H1 (cell line): ENCODE data around the gene F10. TPM values are rescaled to one million over a fixed set of nuclear protein-coding genes. Genes with fewer than 3 reads are reported as not detected.

Experiments
- CTCF ChIA-PET: fragments of 300-600 bp; sonication (Branson Sonifier 250); formaldehyde crosslinking; loops from one replicate; lab custom pipeline; 2021; ENCODE audit not compliant: partially characterized antibody; lab: Charles Lee
- POLR2A ChIA-PET: fragments of 300-600 bp; sonication (Branson Sonifier 250); formaldehyde crosslinking; loops from one replicate; lab custom pipeline; 2021; ENCODE audit warnings: inconsistent platforms; ENCODE audit not compliant: partially characterized antibody; lab: Charles Lee
- DNase-seq, 2 experiments: peaks; one replicate each; pipeline versions ENCODE4 v3.0.0 to v3.0.0-alpha.2; 2010 to 2022; ENCODE audit warnings: low spot score in 2 of 2, low read depth in 1 of 2, mixed read lengths in 1 of 2
- FAIRE-seq: peaks from 2 replicates; lab custom pipeline; 2011; peaks lifted over from hg19 to GRCh38; lab: Jason Lieb, UNC
- H2AFZ ChIP-seq: 2 replicates; pipeline ENCODE4 v1.8.1; 2012; ENCODE audit warnings: low read length, inconsistent platforms
- H2AK5ac ChIP-seq: 2 replicates; pipeline ENCODE4 v1.6.1; 2013; ENCODE audit warnings: low read depth, low read length
- H2BK120ac ChIP-seq: replicated peaks from 2 replicates; pipeline ENCODE3; 2013; ENCODE audit warnings: low read depth, low read length, inconsistent platforms
- H2BK12ac ChIP-seq: 2 replicates; pipeline ENCODE4 v1.6.1; 2013; ENCODE audit warnings: low read depth, low read length
- H2BK15ac ChIP-seq: 2 replicates; pipeline ENCODE4 v1.6.1; 2013; ENCODE audit warnings: low read length
- H2BK20ac ChIP-seq: 2 replicates; pipeline ENCODE4 v1.6.1; 2013; ENCODE audit warnings: low read length
- H2BK5ac ChIP-seq: 2 replicates; pipeline ENCODE4 v1.6.1; 2013; ENCODE audit warnings: low read depth, low read length
- H3K14ac ChIP-seq: 2 replicates; pipeline ENCODE4 v1.6.1; 2013; ENCODE audit warnings: inconsistent platforms; ENCODE audit not compliant: insufficient read length
- H3K18ac ChIP-seq: 2 replicates; pipeline ENCODE4 v1.6.1; 2013; ENCODE audit warnings: low read length; ENCODE audit errors: extremely low read depth
- H3K23ac ChIP-seq: 2 replicates; pipeline ENCODE4 v1.6.1; 2013; ENCODE audit warnings: inconsistent platforms; ENCODE audit not compliant: insufficient read length
- H3K23me2 ChIP-seq: 2 replicates; pipeline ENCODE4 v1.6.1; 2013; ENCODE audit warnings: low read depth, low read length
- H3K27ac ChIP-seq: 2 replicates; pipeline ENCODE4 v1.6.1; 2011; ENCODE audit warnings: low read depth, low read length, inconsistent platforms
- H3K27me3 ChIP-seq, 4 experiments: replicated peaks in 1 of 4; 1 replicate in 1 of 4; 2 replicates in 3 of 4; pipeline versions ENCODE4 v1.6.1 to v1.8.1; 2011 to 2013; ENCODE audit warnings: low read length in 3 of 4, mild to moderate bottlenecking in 3 of 4, inconsistent platforms in 2 of 4, mixed read lengths in 2 of 4, moderate library complexity in 1 of 4; ENCODE audit not compliant: control insufficient read depth in 3 of 4, insufficient read depth in 3 of 4; ENCODE audit errors: extremely low read depth in 1 of 4
- H3K36me3 ChIP-seq, 4 experiments: 2 replicates each; pipeline versions ENCODE4 v1.6.1 to v1.8.1; 2011 to 2013; ENCODE audit warnings: mild to moderate bottlenecking in 4 of 4, low read length in 3 of 4, moderate library complexity in 2 of 4, control low read depth in 1 of 4, inconsistent platforms in 1 of 4; ENCODE audit not compliant: insufficient read depth in 4 of 4, control insufficient read depth in 2 of 4
- H3K4ac ChIP-seq: replicated peaks from 2 replicates; pipeline ENCODE3; 2013; ENCODE audit warnings: low read length, low read depth, mixed read lengths, inconsistent platforms; ENCODE audit not compliant: insufficient read length
- H3K4me1 ChIP-seq, 4 experiments: replicated peaks in 1 of 4; 1 replicate in 1 of 4; 2 replicates in 3 of 4; pipeline versions ENCODE4 v1.6.1 to v1.8.1; 2011 to 2013; ENCODE audit warnings: low read length in 3 of 4, inconsistent platforms in 2 of 4, mixed read lengths in 1 of 4; ENCODE audit not compliant: insufficient read depth in 4 of 4, control insufficient read depth in 3 of 4
- H3K4me2 ChIP-seq, 2 experiments: 2 replicates each; pipeline versions ENCODE4 v1.6.1 to v1.8.1; 2011 to 2013; ENCODE audit warnings: low read depth in 2 of 2, low read length in 2 of 2, control low read depth in 1 of 2, inconsistent platforms in 1 of 2, mild to moderate bottlenecking in 1 of 2; ENCODE audit not compliant: insufficient read depth in 1 of 2
- H3K4me3 ChIP-seq, 4 experiments: fragments of 200-600, 300-600 bp in 1 of 4; sonication (generic), shearing (Covaris generic), sonication (Bioruptor Twin) in 1 of 4; 2 replicates each; pipeline versions ENCODE4 v1.5.1 to v1.8.1; 2011 to 2016; ENCODE audit warnings: low read length in 4 of 4, low read depth in 3 of 4, control low read depth in 2 of 4, inconsistent platforms in 2 of 4, mild to moderate bottlenecking in 2 of 4, mixed read lengths in 1 of 4, moderate library complexity in 1 of 4; ENCODE audit not compliant: insufficient read depth in 2 of 4; ENCODE audit errors: extremely low read depth in 1 of 4
- H3K56ac ChIP-seq: replicated peaks from 2 replicates; pipeline ENCODE3; 2013; ENCODE audit warnings: low read depth, mild to moderate bottlenecking, mixed read lengths, low read length, inconsistent platforms; ENCODE audit not compliant: insufficient read length
- H3K79me1 ChIP-seq: 2 replicates; pipeline ENCODE4 v1.6.1; 2013; ENCODE audit warnings: low read depth, low read length, control low read depth
- H3K79me2 ChIP-seq, 2 experiments: 2 replicates each; pipeline versions ENCODE4 v1.6.1 to v1.8.1; 2012 to 2013; ENCODE audit warnings: low read length in 2 of 2, mild to moderate bottlenecking in 2 of 2, inconsistent platforms in 1 of 2; ENCODE audit not compliant: insufficient read depth in 2 of 2, control insufficient read depth in 1 of 2
- H3K9ac ChIP-seq, 4 experiments: replicated peaks in 1 of 4; 1 replicate in 1 of 4; 2 replicates in 3 of 4; pipeline versions ENCODE4 v1.6.1 to v1.8.1; 2011 to 2013; ENCODE audit warnings: low read depth in 3 of 4, low read length in 3 of 4, control low read depth in 2 of 4, mild to moderate bottlenecking in 2 of 4, moderate library complexity in 2 of 4, inconsistent platforms in 1 of 4; ENCODE audit errors: extremely low read depth in 1 of 4
- H3K9me3 ChIP-seq, 2 experiments: 2 replicates each; pipeline versions ENCODE4 v1.6.1 to v1.8.1; 2012 to 2013; ENCODE audit warnings: mild to moderate bottlenecking in 2 of 2, moderate library complexity in 2 of 2, control low read depth in 1 of 2, inconsistent platforms in 1 of 2, low read depth in 1 of 2, low read length in 1 of 2, mixed read lengths in 1 of 2; ENCODE audit not compliant: insufficient read depth in 2 of 2
- H4K20me1 ChIP-seq, 2 experiments: replicated peaks in 1 of 2; 2 replicates each; pipeline versions ENCODE3 to v1.8.1; 2011 to 2013; ENCODE audit warnings: inconsistent platforms in 2 of 2, low read length in 2 of 2, mild to moderate bottlenecking in 1 of 2; ENCODE audit not compliant: insufficient read depth in 2 of 2, control insufficient read depth in 1 of 2
- H4K5ac ChIP-seq: 2 replicates; pipeline ENCODE4 v1.6.1; 2013; ENCODE audit warnings: low read length, low read depth, mixed read lengths, inconsistent platforms; ENCODE audit not compliant: insufficient read length
- H4K8ac ChIP-seq: 2 replicates; pipeline ENCODE4 v1.8.0; 2013; ENCODE audit warnings: mild to moderate bottlenecking, moderate library complexity, low read length, inconsistent platforms; ENCODE audit not compliant: insufficient read depth; ENCODE audit errors: extremely low read depth
- H4K91ac ChIP-seq: replicated peaks from 2 replicates; pipeline ENCODE3; 2013; ENCODE audit warnings: low read length, mixed read lengths, inconsistent platforms; ENCODE audit not compliant: insufficient read length
- JUN ChIP-seq: IDR thresholded peaks from 2 replicates; pipeline ENCODE4 v1.6.1; 2011; ENCODE audit warnings: low read depth, mild to moderate bottlenecking, improper control_type of control experiment, low read length
- WGBS, 2 experiments: shearing (Covaris generic) in 1 of 2; methylation state at CpG; one replicate each; pipeline versions ENCODE4 v1.1.6 to v1.1.7; 2013 to 2015; ENCODE audit warnings: low lambda C conversion rate in 2 of 2, mixed read lengths in 2 of 2, inconsistent platforms in 1 of 2, low coverage in 1 of 2, missing lambda C conversion rate in 1 of 2; ENCODE audit not compliant: insufficient replicate concordance in 2 of 2, insufficient coverage in 1 of 2, insufficient read length in 1 of 2; ENCODE audit errors: extremely low coverage in 1 of 2, missing lambda C conversion rate in 1 of 2; 5-methylcytosine and 5-hydroxymethylcytosine counted together
- polyA plus RNA-seq, 7 experiments: library from polyadenylated mRNA; depleted of rRNA in 3 of 7; stranded (reverse) in 5 of 7; unstranded in 2 of 7; fragments of >200 nt in 5 of 7; fragments of 200-250 nt in 2 of 7; gene quantifications; 1 replicate in 5 of 7; 2 replicates in 1 of 7; 4 replicates in 1 of 7; pipeline versions ENCODE4 v1.2.1 to v1.2.3, GENCODE V29; 2011 to 2013; ENCODE audit warnings: missing spikeins in 2 of 7, mixed read lengths in 2 of 7
- total RNA-seq: library from RNA; stranded (reverse); fragmentation: NEBNext Ultra II Directional; extraction: Animal tissue kit (Norgen Biotek cat#: 25700); gene quantifications from 2 replicates; pipeline ENCODE4 v1.2.1, GENCODE V29; 2021

F10 gene
- total and polyA plus RNA-seq, 2 of the 8 experiments (the other 6 are each of a cell fraction or from before 2014, with no cell fraction given) = 2.0 to 4.2 TPM

DNA sequence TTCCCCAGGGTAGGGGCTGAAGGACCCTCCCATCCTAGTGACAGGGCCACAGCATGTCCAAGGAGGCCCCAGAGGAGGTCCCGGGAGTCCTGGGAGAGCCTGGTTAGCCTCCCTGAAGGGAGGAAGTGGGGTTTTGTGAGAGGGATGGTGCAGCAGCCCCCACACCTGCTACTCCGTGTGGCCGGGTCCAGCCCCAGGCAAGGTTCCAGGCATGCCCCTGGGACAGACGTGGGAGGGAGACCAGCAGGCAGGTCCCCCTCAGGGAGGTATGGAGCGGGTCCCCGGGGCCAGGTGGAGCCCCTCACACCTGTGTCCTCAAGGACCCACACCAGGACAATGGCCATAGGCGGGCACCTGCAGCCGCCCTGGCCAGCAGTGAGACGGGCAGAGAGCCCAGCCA, 19.0 kb upstream of the F10 start:
- Histone ChIP-seq H3K79me1 (no peaks in the 10 kb centered on the region; the same call in 1 of the 2 replicates), H3K14ac (no peak overlapping the region), H3K4me2 (no peak overlapping the region), H3K27ac (no peak overlapping the region), H3K27me3 (no peaks in the 10 kb centered on the region), H3K79me2 (no peaks in the 10 kb centered on the region), H3K9ac (no peak overlapping the region), H3K23me2 (peaks cover 2% of the 10 kb centered on the region; the same call in 1 of the 2 replicates), H4K91ac (no peak overlapping the region), H3K9me3 (no peaks in the 10 kb centered on the region), H3K36me3 (no peaks in the 10 kb centered on the region; a peak in 1 of 8 replicates), H2BK5ac (no peak overlapping the region), H3K18ac (no peak overlapping the region), H2BK120ac (no peak overlapping the region), H2BK12ac (no peak overlapping the region), H4K20me1 (peaks cover 0 to 5% of the 10 kb centered on the region in 2 experiments), H4K8ac (no peak overlapping the region), H2BK20ac (no peak overlapping the region), H3K4me1 (peaks cover 0 to 10% (median 6%) of the 10 kb centered on the region in 4 experiments; a peak in 6 of 7 replicates), H3K4me3 (no peak overlapping the region), H4K5ac (no peak overlapping the region), H2AK5ac (no peak overlapping the region), H2BK15ac (no peak overlapping the region), H3K23ac (no peak overlapping the region), H3K56ac (no peak overlapping the region), H3K4ac (no peak overlapping the region), H2AFZ (no peak overlapping the region)
- ChIA-PET CTCF (interaction anchor here (1.1 to 3.3 kb wide), 6 partner anchors 11 to 37 kb away, joined by 3 to 14 read pairs (median 6); no protein-coding TSS in a partner anchor), POLR2A (interaction anchor here (1.0 to 2.2 kb wide), 4 partner anchors 8 to 48 kb away, joined by 3 to 14 read pairs (median 4); no protein-coding TSS in a partner anchor)
- WGBS, 2 experiments = 95% methylated on average over 9 of the region's 9 CpGs; no CpG with 5 or more reads in 1 of the 2 experiments
- TF ChIP-seq JUN = no peak
- no peak for DNase-seq
- no peak for FAIRE-seq
